Memory B cell (primary cell): ENCODE measurements around the gene CDS2.

Source experiments
- ATAC-seq: fragments of 150-1000 bp; cut with Tn5 transposase; 2 replicates; pipeline ENCODE4 v1.10.0; 2021; ENCODE audit warnings: low read depth, mild to moderate bottlenecking, moderate library complexity
- DNase-seq, 2 donors: peaks; one replicate each; pipeline ENCODE4 v3.0.0; 2022; ENCODE audit warnings: low spot score in 2 of 2
- H3K27ac Mint-ChIP-seq: one replicate; pipeline ENCODE4 v1.8.0; 2022; ENCODE audit warnings: mild to moderate bottlenecking, moderate library complexity, mixed read lengths
- H3K27me3 Mint-ChIP-seq: one replicate; pipeline ENCODE4 v1.8.0; 2022; ENCODE audit warnings: mixed read lengths
- H3K36me3 Mint-ChIP-seq: one replicate; pipeline ENCODE4 v1.8.0; 2022; ENCODE audit warnings: mild to moderate bottlenecking, mixed read lengths
- H3K4me1 Mint-ChIP-seq: one replicate; pipeline ENCODE4 v1.8.0; 2022; ENCODE audit warnings: mixed read lengths
- H3K4me3 Mint-ChIP-seq: one replicate; pipeline ENCODE4 v1.8.0; 2022; ENCODE audit warnings: mild to moderate bottlenecking, moderate library complexity, mixed read lengths
- H3K9me3 Mint-ChIP-seq: one replicate; pipeline ENCODE4 v1.8.0; 2022; ENCODE audit warnings: mixed read lengths

The CDS2 gene

DNA sequence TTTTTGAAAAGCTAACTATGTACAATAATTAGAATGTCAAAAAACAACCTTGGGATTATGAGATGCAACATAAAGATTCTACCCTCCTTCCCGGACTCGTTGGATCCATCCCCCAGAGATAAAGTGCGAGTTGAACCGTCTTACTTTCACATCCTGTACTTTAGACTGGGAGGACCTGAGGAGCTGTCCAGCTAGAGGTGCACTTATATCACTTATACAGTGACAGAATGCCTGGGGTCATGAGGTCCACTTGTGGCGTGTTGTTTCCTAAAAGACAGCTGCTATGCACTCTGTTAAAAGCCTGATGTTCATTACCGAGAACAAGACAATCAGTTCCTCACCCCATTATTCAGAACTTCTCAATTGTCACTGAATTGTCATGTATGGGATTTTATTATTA is 2.1 kb downstream of the CDS2 start:
- Mint-ChIP-seq H3K27ac (peak overlapping the region; percentile 4), H3K36me3 (no peaks in the 10 kb centered on the region)

GRCh38 chr20:5131502-5131901 is 4.7 kb downstream of the CDS2 start:
- Mint-ChIP-seq H3K27me3 (no peaks in the 10 kb centered on the region), H3K4me1 (peaks cover 29% of the 10 kb centered on the region), H3K27ac (no peak overlapping the region), H3K9me3 (no peaks in the 10 kb centered on the region), H3K4me3 (no peak overlapping the region), H3K36me3 (peaks cover 2% of the 10 kb centered on the region)
- ATAC-seq (no peak), DNase-seq (no peak)

More for the DNA sequence above, 2.1 kb downstream of the CDS2 start:
- no peaks in the 10 kb centered on the region for H3K27me3 Mint-ChIP-seq
- no peak for DNase-seq
- no peaks in the 10 kb centered on the region for H3K9me3 Mint-ChIP-seq
- H3K4me3 Mint-ChIP-seq = no peak overlapping the region
- ATAC-seq = no peak
- peaks cover 24% of the 10 kb centered on the region for H3K4me1 Mint-ChIP-seq

GRCh38 chr20:5133998-5134397 is 7.2 kb downstream of the CDS2 start:
- H3K27ac Mint-ChIP-seq = no peak overlapping the region

DNA sequence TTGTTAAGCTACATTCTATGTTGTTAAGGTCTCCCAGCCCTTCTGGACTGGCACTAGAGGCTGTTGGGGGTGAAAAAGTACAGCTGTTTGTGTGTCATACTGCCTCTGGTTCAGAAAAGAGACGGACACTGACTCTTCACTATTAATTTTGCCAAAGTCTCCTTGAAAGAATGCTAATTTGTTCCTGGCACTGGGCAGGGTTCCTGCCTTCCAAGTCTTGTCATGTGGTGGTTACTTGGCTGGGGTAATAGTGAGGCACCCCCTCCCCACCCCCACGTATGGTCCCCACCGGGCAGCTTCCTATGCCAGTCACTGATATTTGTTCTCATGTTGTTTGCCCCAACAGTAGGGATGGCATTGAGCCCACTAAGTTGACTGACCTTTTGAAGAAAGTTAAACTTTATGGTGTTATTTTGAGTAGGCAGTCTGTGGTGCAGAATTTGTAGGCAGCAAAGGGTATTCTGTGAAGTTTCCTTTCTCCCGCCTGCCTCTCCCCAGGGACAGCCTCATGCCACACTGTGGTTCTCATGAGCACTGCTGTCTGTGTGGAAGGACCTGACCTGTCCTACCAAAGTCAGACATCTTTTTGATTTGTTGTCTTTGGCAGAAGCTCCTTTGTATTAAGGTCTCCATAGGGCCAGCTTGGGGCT is 8.7 kb downstream of the CDS2 start:
- no peak overlapping the region for H3K4me3 Mint-ChIP-seq
- ATAC-seq (peak; percentile 35), DNase-seq (no peak)
- no peaks in the 10 kb centered on the region for H3K9me3 Mint-ChIP-seq
- no peak overlapping the region for H3K27ac Mint-ChIP-seq
- H3K36me3 Mint-ChIP-seq = peaks cover 8% of the 10 kb centered on the region
- no peaks in the 10 kb centered on the region for H3K27me3 Mint-ChIP-seq
- H3K4me1 Mint-ChIP-seq = peaks cover 28% of the 10 kb centered on the region

More at GRCh38 chr20:5133998-5134397, 7.2 kb downstream of the CDS2 start:
- no peak for DNase-seq
- Mint-ChIP-seq H3K4me3 (no peak overlapping the region), H3K36me3 (peaks cover 5% of the 10 kb centered on the region), H3K27me3 (no peaks in the 10 kb centered on the region), H3K4me1 (peaks cover 20% of the 10 kb centered on the region), H3K9me3 (no peaks in the 10 kb centered on the region)
- ATAC-seq = no peak

DNA sequence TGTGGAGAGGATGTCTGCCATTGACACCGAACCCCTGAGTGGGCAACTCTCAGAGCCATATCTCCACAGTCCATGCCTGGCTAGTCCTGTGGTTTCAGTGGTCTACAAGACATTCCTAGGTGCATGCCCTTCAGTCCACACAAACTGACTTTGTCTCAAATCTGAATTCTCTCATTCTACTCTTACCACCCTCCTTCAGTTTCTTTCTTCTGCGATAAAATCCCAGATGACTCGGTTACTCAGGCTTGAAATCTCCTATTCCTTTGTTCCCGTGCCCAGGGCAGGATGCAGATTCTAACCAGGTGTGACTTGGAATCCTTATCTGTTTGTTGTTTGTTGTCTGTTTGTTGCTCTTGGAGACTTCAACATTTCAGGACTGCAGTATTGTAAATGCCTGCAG is 9.3 kb downstream of the CDS2 start:
- H3K36me3 Mint-ChIP-seq = peaks cover 8% of the 10 kb centered on the region
- no peaks in the 10 kb centered on the region for H3K27me3 Mint-ChIP-seq
- no peak overlapping the region for H3K27ac Mint-ChIP-seq
- DNase-seq (no peak), ATAC-seq (no peak)
- no peaks in the 10 kb centered on the region for H3K9me3 Mint-ChIP-seq
- no peak overlapping the region for H3K4me3 Mint-ChIP-seq
- H3K4me1 Mint-ChIP-seq = peaks cover 32% of the 10 kb centered on the region

- Mint-ChIP-seq H3K36me3 (peaks cover 12% of the 10 kb centered on the region), H3K27me3 (no peaks in the 10 kb centered on the region), H3K27ac (no peak overlapping the region), H3K4me1 (peaks cover 49% of the 10 kb centered on the region), H3K4me3 (no peak overlapping the region), H3K9me3 (no peaks in the 10 kb centered on the region)
- ATAC-seq (no peak), DNase-seq (no peak)
Observed at GRCh38 chr20:5140195-5140594, 13.4 kb downstream of the CDS2 start.

GRCh38 chr20:5141615-5142014 is 14.8 kb downstream of the CDS2 start:
- H3K36me3 Mint-ChIP-seq = peaks cover 15% of the 10 kb centered on the region
- no peak for ATAC-seq
- no peaks in the 10 kb centered on the region for H3K27me3 Mint-ChIP-seq
- H3K9me3 Mint-ChIP-seq = no peaks in the 10 kb centered on the region
- DNase-seq = no peak
- H3K27ac Mint-ChIP-seq = peak overlapping the region; percentile 75
- H3K4me3 Mint-ChIP-seq = no peak overlapping the region
- peaks cover 47% of the 10 kb centered on the region for H3K4me1 Mint-ChIP-seq

DNA sequence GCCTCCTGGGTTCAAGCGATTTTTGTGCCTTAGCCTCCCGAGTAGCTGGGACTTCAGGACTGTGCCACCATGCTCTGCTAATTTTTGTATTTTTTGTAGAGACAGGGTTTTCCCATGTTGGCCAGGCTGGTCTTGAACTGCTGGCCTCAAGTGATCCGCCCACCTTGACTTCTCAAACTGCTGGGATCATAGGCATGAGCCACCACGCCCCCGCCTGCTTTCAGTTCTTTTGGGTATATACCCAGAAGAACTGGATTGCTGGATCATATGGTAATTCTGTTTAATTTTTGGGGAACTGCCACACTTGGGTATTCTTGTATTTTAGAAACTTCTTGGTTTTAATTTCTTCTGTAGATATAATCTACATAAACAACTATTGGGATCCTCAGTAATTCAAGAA is 17.0 kb downstream of the CDS2 start:
- peak overlapping the region; percentile 65 for H3K27ac Mint-ChIP-seq
- no peak for DNase-seq

DNA sequence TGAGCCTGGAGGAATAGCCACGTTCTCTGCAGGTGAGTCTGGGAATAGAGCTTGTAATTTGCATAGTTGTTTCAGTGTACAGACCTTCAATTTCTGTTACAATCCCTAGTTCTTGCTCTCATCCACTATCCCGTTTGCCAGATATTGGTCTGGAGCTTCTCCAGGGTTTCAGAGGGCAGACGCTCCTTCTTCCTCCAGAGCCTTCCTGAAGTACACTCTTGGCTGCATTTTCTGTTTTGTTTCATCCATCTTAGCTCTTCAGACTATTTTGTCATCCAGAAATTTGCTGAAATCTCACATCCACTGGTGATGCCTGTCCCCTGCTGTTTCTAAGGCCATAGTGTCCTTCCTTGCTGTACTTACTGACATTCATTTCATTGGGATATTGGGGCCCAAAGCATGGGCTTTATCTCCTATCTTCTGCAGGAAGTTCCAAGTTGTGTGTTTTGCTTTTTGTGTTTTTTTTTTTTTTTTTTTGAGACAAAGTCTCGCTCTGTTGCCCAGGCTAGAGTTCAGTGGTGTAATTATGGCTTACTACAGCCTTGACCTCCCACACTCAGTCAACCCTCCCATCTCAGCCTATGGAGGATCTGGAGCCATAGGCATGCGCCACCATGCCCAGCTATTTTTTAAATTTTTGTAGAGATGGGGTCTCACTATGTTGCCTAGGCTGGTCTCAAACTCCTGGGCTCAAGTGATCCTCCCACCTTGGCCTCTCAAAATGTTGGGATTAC is 18.7 kb downstream of the CDS2 start:
- no peak overlapping the region for H3K4me3 Mint-ChIP-seq

More for the DNA sequence above, 17.0 kb downstream of the CDS2 start:
- H3K36me3 Mint-ChIP-seq = peaks cover 21% of the 10 kb centered on the region
- H3K9me3 Mint-ChIP-seq = no peaks in the 10 kb centered on the region
- H3K4me3 Mint-ChIP-seq = no peak overlapping the region
- no peak for ATAC-seq
- peaks cover 58% of the 10 kb centered on the region for H3K4me1 Mint-ChIP-seq
- no peaks in the 10 kb centered on the region for H3K27me3 Mint-ChIP-seq

DNA sequence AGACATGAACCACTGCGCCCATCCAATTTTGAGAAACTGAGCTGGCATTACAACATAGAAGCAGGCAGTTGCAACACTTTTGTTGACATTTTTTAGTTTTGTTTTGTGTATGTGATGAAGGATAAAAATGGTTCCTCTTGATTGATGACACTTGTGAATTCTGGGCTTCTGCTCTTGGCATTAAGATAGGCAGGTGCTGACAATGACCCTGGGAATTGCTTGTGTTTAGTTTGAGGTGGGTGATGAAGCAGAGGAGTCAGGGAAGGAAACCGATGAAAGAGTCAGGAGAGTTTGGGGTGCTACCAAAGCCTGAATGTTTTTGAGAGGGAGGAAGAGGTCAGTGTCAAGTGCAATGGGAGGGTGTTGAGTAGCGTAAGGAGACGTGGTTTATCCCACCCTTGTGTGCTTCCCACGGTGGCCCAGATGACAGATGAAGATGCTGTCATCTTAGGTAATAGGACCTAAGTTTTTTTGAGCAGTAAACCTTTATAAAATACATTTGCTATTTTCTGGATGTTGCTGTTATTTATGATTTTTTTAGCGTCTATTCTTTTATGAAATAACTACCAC is 19.4 kb downstream of the CDS2 start:
- no peaks in the 10 kb centered on the region for H3K27me3 Mint-ChIP-seq
- no peak for DNase-seq
- H3K27ac Mint-ChIP-seq = peak overlapping the region; percentile 2
- peaks cover 49% of the 10 kb centered on the region for H3K4me1 Mint-ChIP-seq
- H3K36me3 Mint-ChIP-seq = peaks cover 18% of the 10 kb centered on the region
- H3K4me3 Mint-ChIP-seq = no peak overlapping the region
- no peak for ATAC-seq
- H3K9me3 Mint-ChIP-seq = no peaks in the 10 kb centered on the region

More for the DNA sequence above, 18.7 kb downstream of the CDS2 start:
- no peak for ATAC-seq
- Mint-ChIP-seq H3K36me3 (peaks cover 18% of the 10 kb centered on the region), H3K27me3 (no peaks in the 10 kb centered on the region), H3K27ac (peak overlapping the region; percentile 42), H3K9me3 (no peaks in the 10 kb centered on the region), H3K4me1 (peaks cover 52% of the 10 kb centered on the region)
- no peak for DNase-seq

DNA sequence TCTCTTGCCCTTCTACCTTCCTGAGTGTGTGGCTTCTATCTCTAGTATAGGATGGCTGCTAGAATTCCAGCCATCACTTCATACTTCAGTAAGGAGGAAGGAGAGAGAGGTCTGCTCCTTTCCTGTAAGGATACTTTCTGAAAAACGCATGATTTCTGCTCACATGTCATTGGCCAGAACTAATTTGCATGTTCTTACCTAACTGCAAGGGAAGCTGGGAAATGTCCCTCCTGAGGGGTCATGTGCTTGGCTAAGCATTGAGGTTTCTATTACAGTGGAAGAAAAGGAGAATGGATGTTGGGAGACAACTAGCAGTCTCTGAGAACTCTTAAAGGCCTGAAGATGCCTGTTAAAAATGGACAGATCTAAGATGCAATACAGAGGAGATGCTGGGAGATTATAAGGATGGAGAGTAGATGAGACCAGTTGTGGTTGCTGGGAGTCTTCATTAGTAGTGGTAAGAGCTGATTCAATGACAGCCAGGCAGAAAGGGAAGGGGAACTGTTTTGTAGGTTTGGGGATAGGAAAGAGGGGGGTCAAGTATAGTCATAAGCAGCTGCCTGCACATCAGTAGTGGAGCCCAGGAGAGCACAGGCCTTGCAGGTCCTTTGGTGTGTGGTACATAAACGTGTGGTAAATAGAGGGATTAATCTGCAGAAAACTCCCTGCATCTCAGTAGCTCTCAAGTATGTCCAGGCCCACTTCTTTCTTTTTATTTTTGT is 20.2 kb downstream of the CDS2 start:
- DNase-seq (no peak), ATAC-seq (peak; percentile 41)
- Mint-ChIP-seq H3K36me3 (peaks cover 18% of the 10 kb centered on the region), H3K4me3 (no peak overlapping the region), H3K4me1 (peaks cover 45% of the 10 kb centered on the region), H3K9me3 (no peaks in the 10 kb centered on the region), H3K27me3 (no peaks in the 10 kb centered on the region), H3K27ac (peak overlapping the region; percentile 12)

- Mint-ChIP-seq H3K4me3 (no peak overlapping the region), H3K27me3 (no peaks in the 10 kb centered on the region), H3K36me3 (peaks cover 20% of the 10 kb centered on the region), H3K4me1 (peaks cover 42% of the 10 kb centered on the region), H3K27ac (no peak overlapping the region), H3K9me3 (no peaks in the 10 kb centered on the region)
- ATAC-seq (no peak), DNase-seq (no peak)
Observed at GRCh38 chr20:5148581-5148980, 21.8 kb downstream of the CDS2 start.

DNA sequence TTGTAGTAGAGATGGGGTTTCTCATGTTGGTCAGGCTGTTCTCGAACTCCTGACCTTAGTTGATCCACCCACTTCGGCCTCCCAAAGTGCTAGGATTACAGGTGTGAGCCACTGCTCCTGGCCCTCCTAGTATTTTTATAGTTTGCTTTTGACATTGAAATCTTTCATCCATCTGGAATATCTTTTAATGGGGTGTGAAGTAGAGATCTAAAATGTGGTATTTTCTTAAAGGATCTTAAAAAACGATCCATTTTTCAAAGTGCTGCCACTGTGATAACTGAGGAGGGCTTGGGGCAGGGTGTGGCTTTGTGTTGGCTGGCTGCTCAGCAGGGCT is 23.1 kb downstream of the CDS2 start:
- H3K36me3 Mint-ChIP-seq = peaks cover 24% of the 10 kb centered on the region
- H3K4me1 Mint-ChIP-seq = peaks cover 37% of the 10 kb centered on the region
- no peak overlapping the region for H3K27ac Mint-ChIP-seq
- DNase-seq (no peak), ATAC-seq (no peak)
- no peaks in the 10 kb centered on the region for H3K27me3 Mint-ChIP-seq
- no peak overlapping the region for H3K4me3 Mint-ChIP-seq
- no peaks in the 10 kb centered on the region for H3K9me3 Mint-ChIP-seq
